ENCODE results near the gene TIMMDC1.
"Not testable (repeated sequence)": the region's sequence is repeated elsewhere in the genome, so short reads cannot be mapped to it uniquely, and the experiment has no call there.

DNA sequence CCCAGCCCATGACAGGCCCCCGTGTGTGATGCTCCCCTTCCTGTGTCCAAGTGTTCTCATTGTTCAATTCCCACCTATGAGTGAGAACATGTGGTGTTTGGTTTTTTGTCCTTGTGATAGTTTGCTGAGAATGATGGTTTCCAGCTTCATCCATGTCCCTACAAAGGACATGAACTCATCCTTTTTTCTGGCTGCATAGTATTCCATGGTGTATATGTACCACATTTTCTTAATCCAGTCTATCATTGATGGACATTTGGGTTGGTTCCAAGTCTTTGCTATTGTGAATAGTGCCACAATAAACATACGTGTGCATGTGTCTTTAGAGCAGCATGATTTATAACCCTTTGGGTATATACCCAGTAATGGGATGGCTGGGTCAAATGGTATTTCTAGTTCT lies 65.0 kb downstream of the TIMMDC1 start:
- not testable (repeated sequence) for TF ChIP-seq CTCF (conservative IDR thresholded peaks at IDR 0.05; ENCODE audit: low read depth, low read length); RFX5 (IDR thresholded peaks at IDR 0.05; ENCODE audit: low read depth, low read length); USF2 (IDR thresholded peaks at IDR 0.05; ENCODE audit: low read depth, low read length); RCOR1 (IDR thresholded peaks at IDR 0.05; ENCODE audit: insufficient replicate concordance, low read length); POLR2A (IDR thresholded peaks at IDR 0.05; ENCODE audit: low read depth, low read length); RAD21 (IDR thresholded peaks at IDR 0.05; ENCODE audit: low read length); SMC3 (IDR thresholded peaks at IDR 0.05; ENCODE audit: low read depth, low read length); NFE2L2 (IDR thresholded peaks at IDR 0.05; ENCODE audit: low read depth, low read length); MXI1 (IDR thresholded peaks at IDR 0.05; ENCODE audit: borderline replicate concordance, low read depth, low read length); CEBPB (IDR thresholded peaks at IDR 0.05; ENCODE audit: low read depth, low read length)
- TF ChIP-seq, protein P1, sequence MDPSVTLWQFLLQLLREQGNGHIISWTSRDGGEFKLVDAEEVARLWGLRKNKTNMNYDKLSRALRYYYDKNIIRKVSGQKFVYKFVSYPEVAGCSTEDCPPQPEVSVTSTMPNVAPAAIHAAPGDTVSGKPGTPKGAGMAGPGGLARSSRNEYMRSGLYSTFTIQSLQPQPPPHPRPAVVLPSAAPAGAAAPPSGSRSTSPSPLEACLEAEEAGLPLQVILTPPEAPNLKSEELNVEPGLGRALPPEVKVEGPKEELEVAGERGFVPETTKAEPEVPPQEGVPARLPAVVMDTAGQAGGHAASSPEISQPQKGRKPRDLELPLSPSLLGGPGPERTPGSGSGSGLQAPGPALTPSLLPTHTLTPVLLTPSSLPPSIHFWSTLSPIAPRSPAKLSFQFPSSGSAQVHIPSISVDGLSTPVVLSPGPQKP (IDR thresholded peaks at IDR 0.05; ENCODE audit: borderline replicate concordance, low read depth, low read length), result not testable (repeated sequence)

All from IMR-90 (cell line).